Breast epithelium (tissue), 3 donors: ENCODE measurements around the gene RNF223.

Source experiments
- POLR2A ChIP-seq: fragments of 450-650 bp; IDR thresholded peaks from one replicate; pipeline ENCODE4 v1.6.1; 2016; ENCODE audit warnings: antibody characterized with exemption, mild to moderate bottlenecking, moderate library complexity
- POLR2AphosphoS5 ChIP-seq, 3 donors: sonication (generic); formaldehyde crosslinking; IDR thresholded peaks; one replicate each; pipeline ENCODE4 v1.6.1; 2017; ENCODE audit warnings: antibody characterized with exemption in 3 of 3
- TF ChIP-seq, protein P1 (sequence below), 3 donors: fragments of 450-650 bp; IDR thresholded peaks; one replicate each; pipeline ENCODE4 v1.5.1; 2016 to 2017; ENCODE audit warnings: antibody characterized with exemption in 3 of 3, mild to moderate bottlenecking in 3 of 3, moderate library complexity in 3 of 3

DNA sequence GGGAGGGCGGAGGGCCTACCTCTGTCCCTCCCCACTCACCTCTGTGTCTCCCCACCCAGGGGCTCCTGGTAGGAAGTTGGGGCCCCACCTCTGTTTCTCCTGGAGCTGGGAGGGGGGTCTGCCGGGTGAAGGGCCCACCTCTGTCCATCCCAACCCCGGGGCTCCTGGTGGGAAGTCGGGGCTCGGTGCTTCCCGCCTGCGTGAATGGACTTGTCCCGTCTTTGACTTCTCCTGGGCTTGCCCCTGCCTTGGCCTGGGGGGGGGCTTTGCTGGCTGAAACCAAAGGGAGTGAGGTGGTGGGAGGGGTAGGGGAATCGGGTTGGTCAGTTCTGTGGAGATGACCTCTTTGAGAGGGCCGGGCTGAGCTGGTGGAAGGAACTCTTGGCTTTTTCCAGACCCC, 48.4 kb downstream of the RNF223 start:
- TF ChIP-seq POLR2A (no peak), POLR2AphosphoS5 (IDR thresholded peaks at IDR 0.05) (no peak)
- TF ChIP-seq, protein P1, sequence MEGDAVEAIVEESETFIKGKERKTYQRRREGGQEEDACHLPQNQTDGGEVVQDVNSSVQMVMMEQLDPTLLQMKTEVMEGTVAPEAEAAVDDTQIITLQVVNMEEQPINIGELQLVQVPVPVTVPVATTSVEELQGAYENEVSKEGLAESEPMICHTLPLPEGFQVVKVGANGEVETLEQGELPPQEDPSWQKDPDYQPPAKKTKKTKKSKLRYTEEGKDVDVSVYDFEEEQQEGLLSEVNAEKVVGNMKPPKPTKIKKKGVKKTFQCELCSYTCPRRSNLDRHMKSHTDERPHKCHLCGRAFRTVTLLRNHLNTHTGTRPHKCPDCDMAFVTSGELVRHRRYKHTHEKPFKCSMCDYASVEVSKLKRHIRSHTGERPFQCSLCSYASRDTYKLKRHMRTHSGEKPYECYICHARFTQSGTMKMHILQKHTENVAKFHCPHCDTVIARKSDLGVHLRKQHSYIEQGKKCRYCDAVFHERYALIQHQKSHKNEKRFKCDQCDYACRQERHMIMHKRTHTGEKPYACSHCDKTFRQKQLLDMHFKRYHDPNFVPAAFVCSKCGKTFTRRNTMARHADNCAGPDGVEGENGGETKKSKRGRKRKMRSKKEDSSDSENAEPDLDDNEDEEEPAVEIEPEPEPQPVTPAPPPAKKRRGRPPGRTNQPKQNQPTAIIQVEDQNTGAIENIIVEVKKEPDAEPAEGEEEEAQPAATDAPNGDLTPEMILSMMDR (IDR thresholded peaks at IDR 0.05), result no peak
